ENCODE results near the gene MTF1.

The MTF1 gene

DNA sequence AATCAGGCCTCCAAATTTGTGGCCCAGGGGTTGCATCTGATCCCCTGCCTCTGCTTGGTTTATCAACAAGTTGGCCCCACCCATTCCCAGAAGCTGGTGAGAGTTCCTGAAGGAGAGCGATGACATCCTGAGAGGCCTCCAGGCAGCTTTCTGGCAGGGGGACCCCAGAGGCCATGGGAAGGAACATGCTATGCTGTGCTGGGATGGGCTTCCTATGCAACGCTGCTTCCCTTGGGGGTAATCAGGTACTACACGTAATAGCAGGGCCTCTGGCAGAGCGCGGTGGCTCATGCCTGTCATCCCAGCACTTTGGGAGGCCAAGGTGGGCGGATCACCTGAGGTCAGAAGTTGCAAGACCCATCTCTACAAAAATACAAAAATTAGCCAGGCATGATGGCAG is 8.4 kb upstream of the MTF1 start:
- no peak for DNase-seq (ENCODE audit: low read depth in 2 of 2)

GRCh38 chr1:37866491-37866890 is 7.1 kb upstream of the MTF1 start:
- DNase-seq (ENCODE audit: low read depth in 2 of 2): no peak

DNA sequence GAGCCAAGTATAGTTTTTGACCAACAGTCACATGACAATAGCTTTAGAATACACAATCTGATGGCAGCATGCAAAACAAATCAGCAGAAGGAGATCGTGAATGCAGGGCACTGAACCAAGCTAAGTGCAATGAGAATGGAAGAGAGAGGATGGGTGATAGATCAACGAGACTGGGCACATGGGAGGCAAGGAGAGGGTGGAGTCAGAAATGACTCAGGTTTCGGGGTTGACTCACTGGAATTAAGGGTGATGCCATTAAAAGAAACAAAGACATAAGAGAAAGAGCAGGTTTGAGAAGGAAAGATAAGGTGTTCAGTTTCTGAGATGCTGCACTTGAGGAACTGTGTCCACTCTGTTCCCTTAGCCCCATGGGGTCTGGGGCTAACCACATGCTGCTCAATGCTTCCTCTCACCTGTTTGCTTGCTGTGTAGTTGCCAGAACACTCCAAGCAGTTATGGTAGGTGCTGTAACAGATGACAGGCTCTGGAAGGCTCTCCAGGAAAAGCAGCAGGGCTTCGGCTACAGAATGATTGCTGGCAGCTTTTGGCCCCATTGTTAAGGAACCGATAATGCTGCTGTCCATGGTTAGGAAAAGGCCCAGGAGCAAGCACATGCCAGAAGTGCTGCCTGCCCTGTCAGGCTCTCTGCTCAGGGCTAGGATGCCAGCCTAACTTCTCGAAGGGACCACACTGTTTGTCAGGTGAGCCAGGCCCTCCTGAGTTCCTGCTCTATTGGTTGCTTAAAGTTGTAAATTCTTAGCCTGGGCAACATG is 6.1 kb upstream of the MTF1 start:
- DNase-seq (ENCODE audit: low read depth in 2 of 2): no peak

- DNase-seq (ENCODE audit: low read depth in 2 of 2): no peak
These were observed 2.9 kb upstream of the MTF1 start for GRCh38 chr1:37862330-37862729.

DNA sequence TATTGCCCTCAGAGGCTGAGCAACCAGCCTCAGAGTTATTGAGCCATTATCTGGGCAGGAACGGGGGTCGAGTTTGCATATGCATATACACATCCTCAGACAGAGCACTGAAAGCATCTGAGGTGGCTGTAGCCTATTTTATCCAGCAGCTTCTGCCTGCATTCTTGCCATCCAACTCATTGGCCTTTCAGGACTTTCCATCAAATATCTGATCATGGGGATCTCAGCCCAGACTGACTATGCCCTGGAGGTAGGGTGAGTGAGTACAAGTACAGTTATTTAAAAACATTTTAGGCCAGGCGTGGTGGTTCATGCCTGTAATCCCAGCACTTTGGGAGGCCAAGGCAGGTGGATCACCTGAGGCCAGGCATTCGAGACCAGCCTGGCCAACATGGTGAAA is 1.8 kb upstream of the MTF1 start:
- DNase-seq (ENCODE audit: low read depth in 2 of 2): no peak

DNA sequence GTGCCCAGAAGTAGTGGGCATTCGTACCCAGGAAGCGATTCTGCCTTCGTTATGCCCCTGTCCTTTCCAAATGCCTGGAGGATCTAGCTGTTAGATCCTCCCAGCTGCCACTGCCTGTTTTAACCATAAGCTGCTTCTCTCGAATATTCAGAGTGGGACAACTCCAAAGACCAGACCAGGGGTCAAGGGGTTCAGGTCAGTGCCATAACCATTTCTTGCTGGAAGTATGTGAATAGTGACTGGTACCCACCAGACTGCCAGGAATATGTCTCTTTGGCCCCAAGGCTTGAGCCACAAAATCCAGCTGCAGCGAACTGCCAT is 914 bp upstream of the MTF1 start:
- DNase-seq (ENCODE audit: low read depth in 2 of 2): no peak

GRCh38 chr1:37858931-37859506 is 373 bp downstream of the MTF1 start:
- DNase-seq (ENCODE audit: low read depth in 2 of 2): no peak

- DNase-seq (ENCODE audit: low read depth in 2 of 2): no peak
These were observed 5.0 kb downstream of the MTF1 start for GRCh38 chr1:37854406-37854805.

- DNase-seq (ENCODE audit: low read depth in 2 of 2): no peak
These were observed 6.2 kb downstream of the MTF1 start for GRCh38 chr1:37853157-37853556.

GRCh38 chr1:37851782-37852210 is 7.6 kb downstream of the MTF1 start:
- no peak for DNase-seq (ENCODE audit: low read depth in 2 of 2)

DNA sequence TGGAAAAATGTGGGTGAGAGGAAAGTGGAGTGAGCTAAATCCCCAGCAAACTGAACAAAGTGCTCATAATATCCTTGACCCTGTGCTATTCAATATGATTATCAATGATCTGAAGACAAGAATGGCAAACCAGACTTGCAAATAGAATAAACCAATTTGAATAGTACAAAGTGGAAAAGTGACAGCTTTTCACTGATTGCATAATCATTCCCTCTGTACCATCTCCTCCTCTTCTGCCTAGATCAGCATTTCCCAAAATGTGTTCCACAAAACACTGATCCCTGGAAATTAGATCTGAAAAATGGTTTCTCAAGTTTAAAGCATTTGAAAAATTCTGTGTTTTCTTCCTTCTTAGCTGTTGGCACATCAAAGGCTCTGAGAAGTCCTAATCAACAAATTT is 8.1 kb downstream of the MTF1 start:
- no peak for DNase-seq (ENCODE audit: low read depth in 2 of 2)

DNA sequence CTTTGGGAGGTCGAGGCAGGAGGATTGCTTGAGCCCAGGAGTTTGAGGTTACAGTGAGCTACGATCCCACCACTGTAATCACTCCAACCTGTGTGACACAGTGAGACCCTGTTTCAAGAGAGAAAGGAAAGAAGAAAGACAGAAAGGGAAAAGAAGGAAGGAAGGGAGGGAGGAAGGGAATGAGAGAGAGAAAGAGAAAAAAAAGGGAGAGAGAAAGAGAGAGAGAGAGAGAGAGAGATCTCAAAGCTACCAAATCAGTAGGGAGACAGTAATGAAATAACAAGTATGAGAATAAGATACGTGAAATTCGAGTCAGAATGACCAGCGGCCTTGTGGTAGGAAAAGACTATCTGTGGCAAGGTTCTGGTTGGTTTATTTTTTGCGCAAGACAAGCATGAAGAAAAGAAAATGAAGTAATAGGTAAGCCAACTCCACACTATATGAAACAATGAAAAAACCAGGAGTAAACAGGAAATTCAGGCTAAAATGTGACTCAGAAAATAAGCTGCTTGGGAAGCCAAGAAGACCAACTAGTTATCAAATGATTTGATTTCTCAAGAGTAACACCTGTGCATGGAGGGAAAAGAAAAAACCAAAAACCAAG is 8.9 kb downstream of the MTF1 start:
- no peak for DNase-seq (ENCODE audit: low read depth in 2 of 2)

- no peak for DNase-seq (ENCODE audit: low read depth in 2 of 2)
These were observed 9.9 kb downstream of the MTF1 start for GRCh38 chr1:37849480-37849879.

- DNase-seq (ENCODE audit: low read depth in 2 of 2): no peak
These were observed 12.6 kb downstream of the MTF1 start for GRCh38 chr1:37846647-37847339.

- no peak for DNase-seq (ENCODE audit: low read depth in 2 of 2)
These were observed 13.6 kb downstream of the MTF1 start for GRCh38 chr1:37845786-37846185.

DNA sequence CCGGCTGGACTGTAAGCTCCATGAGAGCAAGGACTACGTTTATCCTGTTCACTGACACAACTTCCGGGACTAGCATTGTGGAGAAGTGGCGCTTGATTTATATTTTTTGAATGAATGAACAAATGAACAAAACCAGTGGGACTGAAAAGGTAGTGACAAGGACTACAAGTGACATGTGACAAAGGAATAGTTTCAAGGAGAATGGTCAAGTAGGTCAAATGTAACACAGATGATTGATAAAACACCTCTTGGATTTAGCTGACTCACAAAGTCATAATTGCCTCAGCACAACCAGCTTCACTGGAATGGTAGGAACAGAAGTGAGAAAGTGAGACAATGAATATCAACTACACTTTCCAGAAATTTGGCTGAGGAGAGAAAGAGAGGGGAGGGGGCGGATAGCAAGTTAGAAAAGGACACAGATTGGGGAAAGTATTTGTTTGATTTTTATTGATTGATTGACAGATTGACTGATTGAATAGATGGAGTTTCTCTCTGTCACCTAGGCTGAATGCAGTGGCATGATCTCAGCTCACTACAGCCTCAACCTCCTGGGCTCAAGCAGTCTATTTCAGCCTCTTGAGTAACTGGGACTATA is 14.2 kb downstream of the MTF1 start:
- DNase-seq (ENCODE audit: low read depth in 2 of 2): no peak

GRCh38 chr1:37844536-37844935 is 14.9 kb downstream of the MTF1 start:
- no peak for DNase-seq (ENCODE audit: low read depth in 2 of 2)

DNA sequence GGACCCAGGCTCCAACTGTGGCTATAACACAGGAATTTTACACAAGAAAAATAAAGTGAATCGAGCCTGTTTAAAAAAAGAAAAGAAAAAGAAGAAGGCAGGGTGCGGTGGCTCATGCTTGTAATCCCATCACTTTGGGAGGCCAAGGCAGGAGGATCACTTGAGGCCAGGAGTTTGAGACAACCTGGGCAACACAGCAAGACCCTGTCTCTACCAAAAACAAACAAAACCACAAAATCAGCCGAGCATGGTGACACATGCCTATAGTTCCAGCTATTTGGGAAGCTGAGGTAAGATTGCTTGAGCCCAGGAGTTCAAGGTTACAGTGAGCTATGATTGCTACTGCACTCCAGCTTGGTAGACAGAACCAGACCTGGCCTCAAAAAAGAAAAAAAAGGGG is 17.7 kb downstream of the MTF1 start:
- no peak for DNase-seq (ENCODE audit: low read depth in 2 of 2)

GRCh38 chr1:37840711-37841110 is 18.7 kb downstream of the MTF1 start:
- no peak for DNase-seq (ENCODE audit: low read depth in 2 of 2)

GRCh38 chr1:37839676-37840075 is 19.7 kb downstream of the MTF1 start:
- no peak for DNase-seq (ENCODE audit: low read depth in 2 of 2)

DNA sequence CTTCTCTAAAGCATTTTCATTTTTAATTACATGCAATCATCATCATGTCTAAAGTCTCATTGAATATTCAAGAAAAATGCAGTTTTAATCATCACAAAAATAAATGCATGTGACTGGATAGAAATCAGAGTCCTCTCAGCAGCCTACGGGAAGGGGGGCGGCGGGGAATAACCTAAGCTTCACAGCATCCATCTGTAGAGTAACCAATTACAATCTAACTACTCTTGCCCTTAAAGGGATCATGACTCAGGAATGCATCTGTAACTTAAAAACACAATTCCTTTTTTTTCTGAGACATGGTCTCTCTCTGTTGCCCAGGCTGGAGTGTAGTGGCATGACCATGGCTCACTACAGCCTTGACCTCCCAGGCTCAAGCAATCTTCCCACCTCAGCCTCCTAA is 22.6 kb downstream of the MTF1 start:
- no peak for DNase-seq (ENCODE audit: low read depth in 2 of 2)

DNA sequence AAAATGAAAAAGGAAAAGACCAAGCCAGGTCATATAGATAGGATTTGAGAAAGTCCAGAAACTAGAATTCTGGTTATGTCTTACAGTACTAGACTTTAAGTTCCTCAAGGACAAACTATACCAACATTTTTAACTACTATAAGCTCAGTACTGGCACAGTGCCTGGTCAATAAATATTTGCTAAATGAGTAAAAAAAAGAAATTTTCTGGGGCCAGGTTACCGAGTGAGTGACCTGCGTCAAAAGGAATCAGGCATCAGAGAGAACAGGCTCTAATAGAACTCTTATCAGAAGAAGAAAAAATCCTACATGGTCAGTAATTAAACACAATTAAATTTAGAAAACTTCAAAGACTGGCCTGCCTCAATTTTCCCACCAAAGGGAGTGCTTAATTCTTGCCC is 27.6 kb downstream of the MTF1 start:
- no peak for DNase-seq (ENCODE audit: low read depth in 2 of 2)

GRCh38 chr1:37831109-37831508 is 28.3 kb downstream of the MTF1 start:
- DNase-seq (ENCODE audit: low read depth in 2 of 2): no peak

Measured in stimulated activated CD4-positive, alpha-beta T cell treated with anti-CD3 and anti-CD28 coated beads, Interleukin-1b, Interleukin-23, amount 100 ng/mL, for 1 hour (primary cell).